GM19351 (cell line): ENCODE data around the gene ZNF148.

Experiments
- ATAC-seq: cut with Tn5 transposase; IDR thresholded peaks from one replicate; pipeline ENCODE4 v1.9.1; 2021; ENCODE audit warnings: mild to moderate bottlenecking, moderate library complexity; ENCODE audit not compliant: unreplicated experiment

The ZNF148 gene

GRCh38 chr3:125289429-125289981, 85.6 kb downstream of the ZNF148 start:
- ATAC-seq: no peak

- no peak for ATAC-seq
Observed at GRCh38 chr3:125287248-125287647, 87.9 kb downstream of the ZNF148 start.

GRCh38 chr3:125281381-125281780, 93.7 kb downstream of the ZNF148 start:
- ATAC-seq: no peak

- no peak for ATAC-seq
Observed at GRCh38 chr3:125280668-125281361, 94.3 kb downstream of the ZNF148 start.

GRCh38 chr3:125278155-125278554, 97.0 kb downstream of the ZNF148 start:
- ATAC-seq: no peak

GRCh38 chr3:125271127-125271526, 104.0 kb downstream of the ZNF148 start:
- no peak for ATAC-seq

GRCh38 chr3:125267460-125267859, 107.7 kb downstream of the ZNF148 start:
- no peak for ATAC-seq

GRCh38 chr3:125266971-125267370, 108.2 kb downstream of the ZNF148 start:
- no peak for ATAC-seq

GRCh38 chr3:125262161-125262560, 113.0 kb downstream of the ZNF148 start:
- ATAC-seq: no peak

- no peak for ATAC-seq
Observed at GRCh38 chr3:125261031-125261430, 114.1 kb downstream of the ZNF148 start.

- ATAC-seq: no peak
Observed at GRCh38 chr3:125260158-125260557, 115.0 kb downstream of the ZNF148 start.

GRCh38 chr3:125257536-125257935, 117.6 kb downstream of the ZNF148 start:
- ATAC-seq: no peak

GRCh38 chr3:125256675-125257074, 118.5 kb downstream of the ZNF148 start:
- ATAC-seq: no peak

GRCh38 chr3:125250973-125251372, 124.2 kb downstream of the ZNF148 start:
- ATAC-seq: no peak

- ATAC-seq: no peak
Observed at GRCh38 chr3:125246237-125246636, 128.9 kb downstream of the ZNF148 start.

- no peak for ATAC-seq
Observed at GRCh38 chr3:125245521-125245920, 129.6 kb downstream of the ZNF148 start.

- no peak for ATAC-seq
Observed at GRCh38 chr3:125240496-125240895, 134.6 kb downstream of the ZNF148 start.

- ATAC-seq: no peak
Observed at GRCh38 chr3:125239266-125239665, 135.9 kb downstream of the ZNF148 start.

- ATAC-seq: no peak
Observed at GRCh38 chr3:125238759-125239158, 136.4 kb downstream of the ZNF148 start.

GRCh38 chr3:125236331-125236903, 138.7 kb downstream of the ZNF148 start:
- no peak for ATAC-seq

GRCh38 chr3:125234831-125235230, 140.3 kb downstream of the ZNF148 start:
- no peak for ATAC-seq

- no peak for ATAC-seq
Observed at GRCh38 chr3:125232401-125232800, 142.7 kb downstream of the ZNF148 start.
